H1 (cell line): ENCODE results near the gene ACP4. TPM values are rescaled to one million over a fixed set of nuclear protein-coding genes. Genes with fewer than 3 reads are reported as not detected.

Source experiments
- CTCF ChIA-PET: fragments of 300-600 bp; sonication (Branson Sonifier 250); formaldehyde crosslinking; loops from one replicate; lab custom pipeline; 2021; ENCODE audit not compliant: partially characterized antibody; lab: Charles Lee
- POLR2A ChIA-PET: fragments of 300-600 bp; sonication (Branson Sonifier 250); formaldehyde crosslinking; loops from one replicate; lab custom pipeline; 2021; ENCODE audit warnings: inconsistent platforms; ENCODE audit not compliant: partially characterized antibody; lab: Charles Lee
- DNase-seq, 2 experiments: peaks; one replicate each; pipeline versions ENCODE4 v3.0.0 to v3.0.0-alpha.2; 2010 to 2022; ENCODE audit warnings: low spot score in 2 of 2, low read depth in 1 of 2, mixed read lengths in 1 of 2
- FAIRE-seq: peaks from 2 replicates; lab custom pipeline; 2011; peaks lifted over from hg19 to GRCh38; lab: Jason Lieb, UNC
- H2AFZ ChIP-seq: 2 replicates; pipeline ENCODE4 v1.8.1; 2012; ENCODE audit warnings: low read length, inconsistent platforms
- H2AK5ac ChIP-seq: 2 replicates; pipeline ENCODE4 v1.6.1; 2013; ENCODE audit warnings: low read depth, low read length
- H2BK120ac ChIP-seq: replicated peaks from 2 replicates; pipeline ENCODE3; 2013; ENCODE audit warnings: low read depth, low read length, inconsistent platforms
- H2BK12ac ChIP-seq: 2 replicates; pipeline ENCODE4 v1.6.1; 2013; ENCODE audit warnings: low read depth, low read length
- H2BK15ac ChIP-seq: 2 replicates; pipeline ENCODE4 v1.6.1; 2013; ENCODE audit warnings: low read length
- H2BK20ac ChIP-seq: 2 replicates; pipeline ENCODE4 v1.6.1; 2013; ENCODE audit warnings: low read length
- H2BK5ac ChIP-seq: 2 replicates; pipeline ENCODE4 v1.6.1; 2013; ENCODE audit warnings: low read depth, low read length
- H3K14ac ChIP-seq: 2 replicates; pipeline ENCODE4 v1.6.1; 2013; ENCODE audit warnings: inconsistent platforms; ENCODE audit not compliant: insufficient read length
- H3K18ac ChIP-seq: 2 replicates; pipeline ENCODE4 v1.6.1; 2013; ENCODE audit warnings: low read length; ENCODE audit errors: extremely low read depth
- H3K23ac ChIP-seq: 2 replicates; pipeline ENCODE4 v1.6.1; 2013; ENCODE audit warnings: inconsistent platforms; ENCODE audit not compliant: insufficient read length
- H3K23me2 ChIP-seq: 2 replicates; pipeline ENCODE4 v1.6.1; 2013; ENCODE audit warnings: low read depth, low read length
- H3K27ac ChIP-seq: 2 replicates; pipeline ENCODE4 v1.6.1; 2011; ENCODE audit warnings: low read depth, low read length, inconsistent platforms
- H3K27me3 ChIP-seq, 4 experiments: replicated peaks in 1 of 4; 1 replicate in 1 of 4; 2 replicates in 3 of 4; pipeline versions ENCODE4 v1.6.1 to v1.8.1; 2011 to 2013; ENCODE audit warnings: low read length in 3 of 4, mild to moderate bottlenecking in 3 of 4, inconsistent platforms in 2 of 4, mixed read lengths in 2 of 4, moderate library complexity in 1 of 4; ENCODE audit not compliant: control insufficient read depth in 3 of 4, insufficient read depth in 3 of 4; ENCODE audit errors: extremely low read depth in 1 of 4
- H3K36me3 ChIP-seq, 4 experiments: 2 replicates each; pipeline versions ENCODE4 v1.6.1 to v1.8.1; 2011 to 2013; ENCODE audit warnings: mild to moderate bottlenecking in 4 of 4, low read length in 3 of 4, moderate library complexity in 2 of 4, control low read depth in 1 of 4, inconsistent platforms in 1 of 4; ENCODE audit not compliant: insufficient read depth in 4 of 4, control insufficient read depth in 2 of 4
- H3K4ac ChIP-seq: replicated peaks from 2 replicates; pipeline ENCODE3; 2013; ENCODE audit warnings: low read length, low read depth, mixed read lengths, inconsistent platforms; ENCODE audit not compliant: insufficient read length
- H3K4me1 ChIP-seq, 4 experiments: replicated peaks in 1 of 4; 1 replicate in 1 of 4; 2 replicates in 3 of 4; pipeline versions ENCODE4 v1.6.1 to v1.8.1; 2011 to 2013; ENCODE audit warnings: low read length in 3 of 4, inconsistent platforms in 2 of 4, mixed read lengths in 1 of 4; ENCODE audit not compliant: insufficient read depth in 4 of 4, control insufficient read depth in 3 of 4
- H3K4me2 ChIP-seq, 2 experiments: 2 replicates each; pipeline versions ENCODE4 v1.6.1 to v1.8.1; 2011 to 2013; ENCODE audit warnings: low read depth in 2 of 2, low read length in 2 of 2, control low read depth in 1 of 2, inconsistent platforms in 1 of 2, mild to moderate bottlenecking in 1 of 2; ENCODE audit not compliant: insufficient read depth in 1 of 2
- H3K4me3 ChIP-seq, 4 experiments: fragments of 200-600, 300-600 bp in 1 of 4; sonication (generic), shearing (Covaris generic), sonication (Bioruptor Twin) in 1 of 4; 2 replicates each; pipeline versions ENCODE4 v1.5.1 to v1.8.1; 2011 to 2016; ENCODE audit warnings: low read length in 4 of 4, low read depth in 3 of 4, control low read depth in 2 of 4, inconsistent platforms in 2 of 4, mild to moderate bottlenecking in 2 of 4, mixed read lengths in 1 of 4, moderate library complexity in 1 of 4; ENCODE audit not compliant: insufficient read depth in 2 of 4; ENCODE audit errors: extremely low read depth in 1 of 4
- H3K56ac ChIP-seq: replicated peaks from 2 replicates; pipeline ENCODE3; 2013; ENCODE audit warnings: low read depth, mild to moderate bottlenecking, mixed read lengths, low read length, inconsistent platforms; ENCODE audit not compliant: insufficient read length
- H3K79me1 ChIP-seq: 2 replicates; pipeline ENCODE4 v1.6.1; 2013; ENCODE audit warnings: low read depth, low read length, control low read depth
- H3K79me2 ChIP-seq, 2 experiments: 2 replicates each; pipeline versions ENCODE4 v1.6.1 to v1.8.1; 2012 to 2013; ENCODE audit warnings: low read length in 2 of 2, mild to moderate bottlenecking in 2 of 2, inconsistent platforms in 1 of 2; ENCODE audit not compliant: insufficient read depth in 2 of 2, control insufficient read depth in 1 of 2
- H3K9ac ChIP-seq, 4 experiments: replicated peaks in 1 of 4; 1 replicate in 1 of 4; 2 replicates in 3 of 4; pipeline versions ENCODE4 v1.6.1 to v1.8.1; 2011 to 2013; ENCODE audit warnings: low read depth in 3 of 4, low read length in 3 of 4, control low read depth in 2 of 4, mild to moderate bottlenecking in 2 of 4, moderate library complexity in 2 of 4, inconsistent platforms in 1 of 4; ENCODE audit errors: extremely low read depth in 1 of 4
- H3K9me3 ChIP-seq, 2 experiments: 2 replicates each; pipeline versions ENCODE4 v1.6.1 to v1.8.1; 2012 to 2013; ENCODE audit warnings: mild to moderate bottlenecking in 2 of 2, moderate library complexity in 2 of 2, control low read depth in 1 of 2, inconsistent platforms in 1 of 2, low read depth in 1 of 2, low read length in 1 of 2, mixed read lengths in 1 of 2; ENCODE audit not compliant: insufficient read depth in 2 of 2
- H4K20me1 ChIP-seq, 2 experiments: replicated peaks in 1 of 2; 2 replicates each; pipeline versions ENCODE3 to v1.8.1; 2011 to 2013; ENCODE audit warnings: inconsistent platforms in 2 of 2, low read length in 2 of 2, mild to moderate bottlenecking in 1 of 2; ENCODE audit not compliant: insufficient read depth in 2 of 2, control insufficient read depth in 1 of 2
- H4K5ac ChIP-seq: 2 replicates; pipeline ENCODE4 v1.6.1; 2013; ENCODE audit warnings: low read length, low read depth, mixed read lengths, inconsistent platforms; ENCODE audit not compliant: insufficient read length
- H4K8ac ChIP-seq: 2 replicates; pipeline ENCODE4 v1.8.0; 2013; ENCODE audit warnings: mild to moderate bottlenecking, moderate library complexity, low read length, inconsistent platforms; ENCODE audit not compliant: insufficient read depth; ENCODE audit errors: extremely low read depth
- H4K91ac ChIP-seq: replicated peaks from 2 replicates; pipeline ENCODE3; 2013; ENCODE audit warnings: low read length, mixed read lengths, inconsistent platforms; ENCODE audit not compliant: insufficient read length
- JUND ChIP-seq: IDR thresholded peaks from 2 replicates; pipeline ENCODE4 v1.6.1; 2011; ENCODE audit warnings: mild to moderate bottlenecking, improper control_type of control experiment, low read length
- TEAD4 ChIP-seq: IDR thresholded peaks from 2 replicates; pipeline ENCODE4 v1.6.1; 2012; ENCODE audit warnings: low read depth, low read length, inconsistent platforms, mixed read lengths
- WGBS, 2 experiments: shearing (Covaris generic) in 1 of 2; methylation state at CpG; one replicate each; pipeline versions ENCODE4 v1.1.6 to v1.1.7; 2013 to 2015; ENCODE audit warnings: low lambda C conversion rate in 2 of 2, mixed read lengths in 2 of 2, inconsistent platforms in 1 of 2, low coverage in 1 of 2, missing lambda C conversion rate in 1 of 2; ENCODE audit not compliant: insufficient replicate concordance in 2 of 2, insufficient coverage in 1 of 2, insufficient read length in 1 of 2; ENCODE audit errors: extremely low coverage in 1 of 2, missing lambda C conversion rate in 1 of 2; 5-methylcytosine and 5-hydroxymethylcytosine counted together
- polyA plus RNA-seq, 7 experiments: library from polyadenylated mRNA; depleted of rRNA in 3 of 7; stranded (reverse) in 5 of 7; unstranded in 2 of 7; fragments of >200 nt in 5 of 7; fragments of 200-250 nt in 2 of 7; gene quantifications; 1 replicate in 5 of 7; 2 replicates in 1 of 7; 4 replicates in 1 of 7; pipeline versions ENCODE4 v1.2.1 to v1.2.3, GENCODE V29; 2011 to 2013; ENCODE audit warnings: missing spikeins in 2 of 7, mixed read lengths in 2 of 7
- total RNA-seq: library from RNA; stranded (reverse); fragmentation: NEBNext Ultra II Directional; extraction: Animal tissue kit (Norgen Biotek cat#: 25700); gene quantifications from 2 replicates; pipeline ENCODE4 v1.2.1, GENCODE V29; 2021

Gene ACP4
- total and polyA plus RNA-seq, 2 of the 8 experiments (the other 6 are each of a cell fraction or from before 2014, with no cell fraction given), result not detected

- H2AK5ac ChIP-seq, result no peak overlapping the region
- no peak overlapping the region for H3K23ac ChIP-seq
- H2BK12ac ChIP-seq, result no peak overlapping the region
- no peak overlapping the region for H4K91ac ChIP-seq
- no peak overlapping the region for H2BK120ac ChIP-seq
- H3K4me1 ChIP-seq, result no peaks in the 10 kb centered on the region; a peak in 2 of 7 replicates
- H3K4ac ChIP-seq, result no peak overlapping the region
- no peak overlapping the region for H4K8ac ChIP-seq
- H3K27me3 ChIP-seq, result peaks cover 0 to 12% (median 3%) of the 10 kb centered on the region in 4 experiments; a peak in 6 of 7 replicates
- no peak overlapping the region for H3K4me2 ChIP-seq
- H2BK20ac ChIP-seq, result no peak overlapping the region
- H3K4me3 ChIP-seq, result no peak overlapping the region
- no peak overlapping the region for H2AFZ ChIP-seq
- no peaks in the 10 kb centered on the region for H3K36me3 ChIP-seq
- ChIA-PET CTCF (interaction anchor here (1.6 to 1.8 kb wide), 2 partner anchors 9 to 11 kb away, joined by 3 to 6 read pairs; no protein-coding TSS in a partner anchor), POLR2A (interaction anchor here (1.0 to 2.8 kb wide), 5 partner anchors 26 to 61 kb away, joined by 3 to 13 read pairs (median 6); no protein-coding TSS in a partner anchor)
- H2BK15ac ChIP-seq, result no peak overlapping the region
- H4K20me1 ChIP-seq, result no peaks in the 10 kb centered on the region
- no peak for FAIRE-seq
- no peaks in the 10 kb centered on the region for H3K79me2 ChIP-seq
- no peak overlapping the region for H2BK5ac ChIP-seq
- no peak for TF ChIP-seq TEAD4
- no peak for TF ChIP-seq JUND
- peaks cover 6% of the 10 kb centered on the region; the same call in 1 of the 2 replicates for H3K23me2 ChIP-seq
- no peaks in the 10 kb centered on the region; a peak in 1 of 4 replicates for H3K9me3 ChIP-seq
- WGBS, 2 experiments, result 86% methylated on average over 7 of the region's 7 CpGs; no CpG with 5 or more reads in 1 of the 2 experiments
- no peak overlapping the region for H3K14ac ChIP-seq
- no peak for DNase-seq
- H3K9ac ChIP-seq, result no peak overlapping the region
- H3K56ac ChIP-seq, result no peak overlapping the region
- no peaks in the 10 kb centered on the region for H3K79me1 ChIP-seq
- H3K18ac ChIP-seq, result no peak overlapping the region
- H3K27ac ChIP-seq, result no peak overlapping the region
- no peak overlapping the region for H4K5ac ChIP-seq
These were observed 40.8 kb downstream of the ACP4 start for GRCh38 chr19:50831026-50831396.
